HEK293 (cell line): Measurements from ENCODE around the gene DNAJC6.

ENCODE experiments used
- EGR2 ChIP-seq: fragments of 450-650 bp; formaldehyde crosslinking; IDR thresholded peaks from 2 replicates; pipeline ENCODE4 v1.5.1; 2016; ENCODE audit warnings: low read depth, missing biosample characterization, missing genetic modification characterization
- FEZF1 ChIP-seq: fragments of 450-650 bp; formaldehyde crosslinking; IDR thresholded peaks from 2 replicates; pipeline ENCODE4 v1.5.1; 2016; ENCODE audit warnings: missing biosample characterization, missing genetic modification characterization
- KLF16 ChIP-seq: fragments of 450-650 bp; formaldehyde crosslinking; IDR thresholded peaks from 2 replicates; pipeline ENCODE4 v1.5.1; 2017; ENCODE audit warnings: missing biosample characterization, missing genetic modification characterization
- KLF8 ChIP-seq: fragments of 450-650 bp; formaldehyde crosslinking; IDR thresholded peaks from 2 replicates; pipeline ENCODE4 v1.5.1; 2016; ENCODE audit warnings: missing biosample characterization, missing genetic modification characterization
- MEIS1 ChIP-seq: sonication (generic); formaldehyde crosslinking; IDR thresholded peaks from 2 replicates; pipeline ENCODE4 v1.8.1; 2022; ENCODE audit warnings: missing genetic modification reagents, mild to moderate bottlenecking, borderline replicate concordance
- SP7 ChIP-seq: fragments of 450-650 bp; formaldehyde crosslinking; IDR thresholded peaks from 2 replicates; pipeline ENCODE4 v1.5.1; 2016; ENCODE audit warnings: missing biosample characterization, missing genetic modification characterization
- YY2 ChIP-seq: fragments of 450-650 bp; formaldehyde crosslinking; IDR thresholded peaks from 2 replicates; pipeline ENCODE4 v1.5.1; 2016; ENCODE audit warnings: missing biosample characterization, missing genetic modification characterization
- ZBTB20 ChIP-seq: fragments of 450-650 bp; formaldehyde crosslinking; IDR thresholded peaks from 2 replicates; pipeline ENCODE4 v1.5.1; 2016; ENCODE audit warnings: missing biosample characterization, missing genetic modification characterization
- ZFP69B ChIP-seq: fragments of 450-650 bp; formaldehyde crosslinking; IDR thresholded peaks from 2 replicates; pipeline ENCODE4 v1.5.1; 2016; ENCODE audit warnings: missing biosample characterization, missing genetic modification characterization
- ZIC2 ChIP-seq: fragments of 450-650 bp; formaldehyde crosslinking; IDR thresholded peaks from 2 replicates; pipeline ENCODE4 v1.5.1; 2016; ENCODE audit warnings: missing biosample characterization, missing genetic modification characterization
- ZNF10 ChIP-seq: fragments of 450-650 bp; formaldehyde crosslinking; IDR thresholded peaks from 2 replicates; pipeline ENCODE4 v1.5.1; 2017; ENCODE audit warnings: missing biosample characterization, missing genetic modification characterization
- ZNF175 ChIP-seq: fragments of 450-650 bp; formaldehyde crosslinking; IDR thresholded peaks from 2 replicates; pipeline ENCODE4 v1.5.1; 2016; ENCODE audit warnings: missing biosample characterization, missing genetic modification characterization
- ZNF2 ChIP-seq: fragments of 450-650 bp; formaldehyde crosslinking; IDR thresholded peaks from 2 replicates; pipeline ENCODE4 v1.5.1; 2016; ENCODE audit warnings: missing biosample characterization, missing genetic modification characterization
- ZNF366 ChIP-seq: fragments of 450-650 bp; formaldehyde crosslinking; conservative IDR thresholded peaks from 2 replicates; pipeline ENCODE4 v1.5.1; 2016; ENCODE audit warnings: missing biosample characterization, missing genetic modification characterization
- ZNF391 ChIP-seq: fragments of 450-650 bp; formaldehyde crosslinking; IDR thresholded peaks from 2 replicates; pipeline ENCODE4 v1.5.1; 2016; ENCODE audit warnings: low read depth, missing biosample characterization, missing genetic modification characterization, borderline replicate concordance
- ZNF423 ChIP-seq: fragments of 450-650 bp; formaldehyde crosslinking; IDR thresholded peaks from 2 replicates; pipeline ENCODE4 v1.5.1; 2016; ENCODE audit warnings: missing biosample characterization, missing genetic modification characterization
- ZNF558 ChIP-seq: fragments of 450-650 bp; formaldehyde crosslinking; IDR thresholded peaks from 2 replicates; pipeline ENCODE4 v1.5.1; 2016; ENCODE audit warnings: missing biosample characterization, missing genetic modification characterization
- ZNF596 ChIP-seq: fragments of 450-650 bp; IDR thresholded peaks from 2 replicates; pipeline ENCODE4 v1.5.0; 2018; ENCODE audit warnings: missing biosample characterization, mild to moderate bottlenecking, missing genetic modification characterization, moderate library complexity
- ZNF660 ChIP-seq: fragments of 450-650 bp; IDR thresholded peaks from 2 replicates; pipeline ENCODE4 v1.5.1; 2018; ENCODE audit warnings: missing biosample characterization, mild to moderate bottlenecking, missing genetic modification characterization
- ZNF76 ChIP-seq: fragments of 450-650 bp; formaldehyde crosslinking; IDR thresholded peaks from 2 replicates; pipeline ENCODE4; 2016; ENCODE audit warnings: low read depth, missing biosample characterization, missing genetic modification characterization, borderline replicate concordance
- ZXDB ChIP-seq: fragments of 450-650 bp; formaldehyde crosslinking; IDR thresholded peaks from 2 replicates; pipeline ENCODE4 v1.5.1; 2016; ENCODE audit warnings: missing biosample characterization, missing genetic modification characterization
- TF ChIP-seq, protein P1 (sequence below): fragments of 450-650 bp; formaldehyde crosslinking; IDR thresholded peaks from 2 replicates; pipeline ENCODE4 v1.5.1; 2016; ENCODE audit warnings: missing biosample characterization, missing genetic modification characterization
- TF ChIP-seq, protein P2 (sequence below): fragments of 450-650 bp; formaldehyde crosslinking; IDR thresholded peaks from 2 replicates; pipeline ENCODE4 v1.5.1; 2017; ENCODE audit warnings: missing biosample characterization, missing genetic modification characterization
- TF ChIP-seq, protein P3 (sequence below): fragments of 450-650 bp; formaldehyde crosslinking; IDR thresholded peaks from 2 replicates; pipeline ENCODE4 v1.5.1; 2016; ENCODE audit warnings: missing biosample characterization, missing genetic modification characterization
- TF ChIP-seq, protein P4 (sequence below): fragments of 450-650 bp; formaldehyde crosslinking; IDR thresholded peaks from 2 replicates; pipeline ENCODE4 v1.5.1; 2016; ENCODE audit warnings: missing biosample characterization, missing genetic modification characterization
- TF ChIP-seq, protein P5 (sequence below): fragments of 450-650 bp; formaldehyde crosslinking; IDR thresholded peaks from 2 replicates; pipeline ENCODE4 v1.5.1; 2016; ENCODE audit warnings: missing biosample characterization, missing genetic modification characterization
- TF ChIP-seq, protein P6 (sequence below): fragments of 450-650 bp; formaldehyde crosslinking; IDR thresholded peaks from 2 replicates; pipeline ENCODE4 v1.5.1; 2016; ENCODE audit warnings: missing biosample characterization, missing genetic modification characterization
- TF ChIP-seq, protein P7 (sequence below): fragments of 450-650 bp; formaldehyde crosslinking; IDR thresholded peaks from 2 replicates; pipeline ENCODE4 v1.5.1; 2016; ENCODE audit warnings: missing biosample characterization, missing genetic modification characterization

Gene DNAJC6

DNA sequence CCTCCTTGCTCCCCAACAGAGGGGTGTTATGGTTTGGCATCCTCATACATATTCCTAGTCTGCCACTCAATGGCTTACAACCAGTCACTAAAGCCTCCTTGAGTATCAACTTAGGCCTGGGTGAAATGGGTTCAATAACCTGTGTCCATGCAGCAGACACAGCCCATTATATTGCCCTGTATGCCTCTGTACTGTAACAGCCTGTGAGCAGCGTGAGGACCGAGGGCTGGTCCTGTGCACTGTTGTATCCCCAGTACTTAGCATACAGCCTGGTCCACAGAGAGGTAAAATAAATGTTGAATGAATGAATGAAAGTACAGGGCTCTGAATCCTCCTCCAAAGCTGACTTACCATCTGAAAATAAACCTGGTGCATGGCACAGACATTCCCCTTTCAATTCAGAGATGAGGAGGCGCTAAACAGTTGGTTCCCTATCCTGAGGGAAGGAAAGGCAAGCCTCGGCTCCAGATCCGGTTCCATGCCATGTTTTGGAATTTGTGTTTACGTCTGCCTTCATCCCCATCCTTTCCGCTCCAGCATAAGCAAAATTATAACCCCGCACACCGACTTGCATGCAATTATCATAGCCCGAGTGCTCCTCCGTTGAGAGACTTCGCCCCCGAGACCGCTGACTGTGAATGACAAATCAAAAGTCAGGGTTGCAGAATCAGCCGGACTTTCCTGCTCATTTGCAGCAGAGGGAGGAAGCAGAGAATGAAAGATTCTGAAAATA lies 45.0 kb upstream of the DNAJC6 start (continued):
- TF ChIP-seq ZNF660: peak; percentile 88
- TF ChIP-seq, protein P1, sequence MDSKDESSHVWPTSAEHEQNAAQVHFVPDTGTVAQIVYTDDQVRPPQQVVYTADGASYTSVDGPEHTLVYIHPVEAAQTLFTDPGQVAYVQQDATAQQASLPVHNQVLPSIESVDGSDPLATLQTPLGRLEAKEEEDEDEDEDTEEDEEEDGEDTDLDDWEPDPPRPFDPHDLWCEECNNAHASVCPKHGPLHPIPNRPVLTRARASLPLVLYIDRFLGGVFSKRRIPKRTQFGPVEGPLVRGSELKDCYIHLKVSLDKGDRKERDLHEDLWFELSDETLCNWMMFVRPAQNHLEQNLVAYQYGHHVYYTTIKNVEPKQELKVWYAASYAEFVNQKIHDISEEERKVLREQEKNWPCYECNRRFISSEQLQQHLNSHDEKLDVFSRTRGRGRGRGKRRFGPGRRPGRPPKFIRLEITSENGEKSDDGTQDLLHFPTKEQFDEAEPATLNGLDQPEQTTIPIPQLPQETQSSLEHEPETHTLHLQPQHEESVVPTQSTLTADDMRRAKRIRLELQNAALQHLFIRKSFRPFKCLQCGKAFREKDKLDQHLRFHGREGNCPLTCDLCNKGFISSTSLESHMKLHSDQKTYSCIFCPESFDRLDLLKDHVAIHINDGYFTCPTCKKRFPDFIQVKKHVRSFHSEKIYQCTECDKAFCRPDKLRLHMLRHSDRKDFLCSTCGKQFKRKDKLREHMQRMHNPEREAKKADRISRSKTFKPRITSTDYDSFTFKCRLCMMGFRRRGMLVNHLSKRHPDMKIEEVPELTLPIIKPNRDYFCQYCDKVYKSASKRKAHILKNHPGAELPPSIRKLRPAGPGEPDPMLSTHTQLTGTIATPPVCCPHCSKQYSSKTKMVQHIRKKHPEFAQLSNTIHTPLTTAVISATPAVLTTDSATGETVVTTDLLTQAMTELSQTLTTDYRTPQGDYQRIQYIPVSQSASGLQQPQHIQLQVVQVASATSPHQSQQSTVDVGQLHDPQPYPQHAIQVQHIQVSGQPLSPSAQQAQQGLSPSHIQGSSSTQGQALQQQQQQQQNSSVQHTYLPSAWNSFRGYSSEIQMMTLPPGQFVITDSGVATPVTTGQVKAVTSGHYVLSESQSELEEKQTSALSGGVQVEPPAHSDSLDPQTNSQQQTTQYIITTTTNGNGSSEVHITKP (tag by site-specific recombination): peak; percentile 79
- TF ChIP-seq, protein P2, sequence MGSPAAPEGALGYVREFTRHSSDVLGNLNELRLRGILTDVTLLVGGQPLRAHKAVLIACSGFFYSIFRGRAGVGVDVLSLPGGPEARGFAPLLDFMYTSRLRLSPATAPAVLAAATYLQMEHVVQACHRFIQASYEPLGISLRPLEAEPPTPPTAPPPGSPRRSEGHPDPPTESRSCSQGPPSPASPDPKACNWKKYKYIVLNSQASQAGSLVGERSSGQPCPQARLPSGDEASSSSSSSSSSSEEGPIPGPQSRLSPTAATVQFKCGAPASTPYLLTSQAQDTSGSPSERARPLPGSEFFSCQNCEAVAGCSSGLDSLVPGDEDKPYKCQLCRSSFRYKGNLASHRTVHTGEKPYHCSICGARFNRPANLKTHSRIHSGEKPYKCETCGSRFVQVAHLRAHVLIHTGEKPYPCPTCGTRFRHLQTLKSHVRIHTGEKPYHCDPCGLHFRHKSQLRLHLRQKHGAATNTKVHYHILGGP: no peak
- TF ChIP-seq ZNF596 (tag by site-specific recombination): no peak
- peak; percentile 89; the same call in 1 of the 2 replicates for TF ChIP-seq ZNF391 (tag by site-specific recombination)
- no peak for TF ChIP-seq ZNF175 (tag by site-specific recombination)
- no peak for TF ChIP-seq ZNF423 (tag by site-specific recombination)
- peak; percentile 37; the same call in 1 of the 2 replicates for TF ChIP-seq ZNF10
- TF ChIP-seq, protein P3, sequence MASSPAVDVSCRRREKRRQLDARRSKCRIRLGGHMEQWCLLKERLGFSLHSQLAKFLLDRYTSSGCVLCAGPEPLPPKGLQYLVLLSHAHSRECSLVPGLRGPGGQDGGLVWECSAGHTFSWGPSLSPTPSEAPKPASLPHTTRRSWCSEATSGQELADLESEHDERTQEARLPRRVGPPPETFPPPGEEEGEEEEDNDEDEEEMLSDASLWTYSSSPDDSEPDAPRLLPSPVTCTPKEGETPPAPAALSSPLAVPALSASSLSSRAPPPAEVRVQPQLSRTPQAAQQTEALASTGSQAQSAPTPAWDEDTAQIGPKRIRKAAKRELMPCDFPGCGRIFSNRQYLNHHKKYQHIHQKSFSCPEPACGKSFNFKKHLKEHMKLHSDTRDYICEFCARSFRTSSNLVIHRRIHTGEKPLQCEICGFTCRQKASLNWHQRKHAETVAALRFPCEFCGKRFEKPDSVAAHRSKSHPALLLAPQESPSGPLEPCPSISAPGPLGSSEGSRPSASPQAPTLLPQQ (tag by site-specific recombination): peak; percentile 72
- no peak for TF ChIP-seq MEIS1 (CRISPR knock-in tag)
- peak; percentile 81 for TF ChIP-seq ZFP69B (tag by site-specific recombination)
- TF ChIP-seq, protein P4, sequence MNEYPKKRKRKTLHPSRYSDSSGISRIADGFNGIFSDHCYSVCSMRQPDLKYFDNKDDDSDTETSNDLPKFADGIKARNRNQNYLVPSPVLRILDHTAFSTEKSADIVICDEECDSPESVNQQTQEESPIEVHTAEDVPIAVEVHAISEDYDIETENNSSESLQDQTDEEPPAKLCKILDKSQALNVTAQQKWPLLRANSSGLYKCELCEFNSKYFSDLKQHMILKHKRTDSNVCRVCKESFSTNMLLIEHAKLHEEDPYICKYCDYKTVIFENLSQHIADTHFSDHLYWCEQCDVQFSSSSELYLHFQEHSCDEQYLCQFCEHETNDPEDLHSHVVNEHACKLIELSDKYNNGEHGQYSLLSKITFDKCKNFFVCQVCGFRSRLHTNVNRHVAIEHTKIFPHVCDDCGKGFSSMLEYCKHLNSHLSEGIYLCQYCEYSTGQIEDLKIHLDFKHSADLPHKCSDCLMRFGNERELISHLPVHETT: peak; percentile 66; the same call in 1 of the 2 replicates
- TF ChIP-seq ZNF366 (tag by site-specific recombination): peak; percentile 87
- TF ChIP-seq, protein P5, sequence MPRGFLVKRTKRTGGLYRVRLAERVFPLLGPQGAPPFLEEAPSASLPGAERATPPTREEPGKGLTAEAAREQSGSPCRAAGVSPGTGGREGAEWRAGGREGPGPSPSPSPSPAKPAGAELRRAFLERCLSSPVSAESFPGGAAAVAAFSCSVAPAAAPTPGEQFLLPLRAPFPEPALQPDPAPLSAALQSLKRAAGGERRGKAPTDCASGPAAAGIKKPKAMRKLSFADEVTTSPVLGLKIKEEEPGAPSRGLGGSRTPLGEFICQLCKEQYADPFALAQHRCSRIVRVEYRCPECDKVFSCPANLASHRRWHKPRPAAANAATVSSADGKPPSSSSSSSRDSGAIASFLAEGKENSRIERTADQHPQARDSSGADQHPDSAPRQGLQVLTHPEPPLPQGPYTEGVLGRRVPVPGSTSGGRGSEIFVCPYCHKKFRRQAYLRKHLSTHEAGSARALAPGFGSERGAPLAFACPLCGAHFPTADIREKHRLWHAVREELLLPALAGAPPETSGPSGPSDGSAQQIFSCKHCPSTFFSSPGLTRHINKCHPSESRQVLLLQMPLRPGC: 0 out of 2 replicates have a peak, but pooled peaks have one; percentile 76
- TF ChIP-seq ZNF558 (tag by site-specific recombination): peak; percentile 69
- TF ChIP-seq ZBTB20 (tag by site-specific recombination): peak; percentile 94
- TF ChIP-seq ZIC2 (tag by site-specific recombination): peak; percentile 43; the same call in 1 of the 2 replicates
- TF ChIP-seq, protein P6, sequence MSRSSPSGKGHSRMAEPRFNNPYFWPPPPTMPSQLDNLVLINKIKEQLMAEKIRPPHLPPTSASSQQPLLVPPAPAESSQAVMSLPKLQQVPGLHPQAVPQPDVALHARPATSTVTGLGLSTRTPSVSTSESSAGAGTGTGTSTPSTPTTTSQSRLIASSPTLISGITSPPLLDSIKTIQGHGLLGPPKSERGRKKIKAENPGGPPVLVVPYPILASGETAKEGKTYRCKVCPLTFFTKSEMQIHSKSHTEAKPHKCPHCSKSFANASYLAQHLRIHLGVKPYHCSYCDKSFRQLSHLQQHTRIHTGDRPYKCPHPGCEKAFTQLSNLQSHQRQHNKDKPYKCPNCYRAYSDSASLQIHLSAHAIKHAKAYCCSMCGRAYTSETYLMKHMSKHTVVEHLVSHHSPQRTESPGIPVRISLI (tag by site-specific recombination): no peak
- TF ChIP-seq KLF16: peak; percentile 64; the same call in 1 of the 2 replicates
- TF ChIP-seq ZNF2 (tag by site-specific recombination): peak; percentile 75
- TF ChIP-seq SP7 (tag by site-specific recombination): peak; percentile 97
- TF ChIP-seq FEZF1 (tag by site-specific recombination): 0 out of 2 replicates have a peak, but pooled peaks have one; percentile 28
- TF ChIP-seq YY2 (tag by site-specific recombination): no peak
- TF ChIP-seq, protein P7, sequence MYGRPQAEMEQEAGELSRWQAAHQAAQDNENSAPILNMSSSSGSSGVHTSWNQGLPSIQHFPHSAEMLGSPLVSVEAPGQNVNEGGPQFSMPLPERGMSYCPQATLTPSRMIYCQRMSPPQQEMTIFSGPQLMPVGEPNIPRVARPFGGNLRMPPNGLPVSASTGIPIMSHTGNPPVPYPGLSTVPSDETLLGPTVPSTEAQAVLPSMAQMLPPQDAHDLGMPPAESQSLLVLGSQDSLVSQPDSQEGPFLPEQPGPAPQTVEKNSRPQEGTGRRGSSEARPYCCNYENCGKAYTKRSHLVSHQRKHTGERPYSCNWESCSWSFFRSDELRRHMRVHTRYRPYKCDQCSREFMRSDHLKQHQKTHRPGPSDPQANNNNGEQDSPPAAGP (tag by site-specific recombination): peak; percentile 92
- peak; percentile 44; the same call in 1 of the 2 replicates for TF ChIP-seq ZNF76 (tag by site-specific recombination)
- TF ChIP-seq KLF8 (tag by site-specific recombination): peak; percentile 74
- peak; percentile 81 for TF ChIP-seq ZXDB (tag by site-specific recombination)
- TF ChIP-seq EGR2 (tag by site-specific recombination): peak; percentile 28; the same call in 1 of the 2 replicates
